Measurements from ENCODE around the gene CYB5D1.

DNA sequence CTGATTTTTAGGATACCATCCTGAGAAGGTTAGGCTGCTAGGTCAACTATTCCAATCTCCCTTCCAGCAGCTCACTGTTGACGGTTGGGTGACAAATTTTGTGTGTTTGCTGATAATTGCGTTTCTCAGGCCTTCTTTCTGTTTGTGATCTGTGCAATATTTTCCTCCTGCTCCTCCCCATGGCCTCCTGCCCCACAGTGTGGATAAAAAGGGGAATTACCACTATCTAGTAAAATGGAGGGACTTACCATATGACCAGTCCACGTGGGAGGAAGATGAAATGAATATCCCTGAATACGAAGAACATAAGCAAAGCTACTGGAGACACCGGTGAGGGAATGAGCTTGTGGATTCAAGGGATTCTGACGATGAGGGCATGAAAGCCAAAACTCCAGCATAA is 40.0 kb downstream of the CYB5D1 start:
- TF ChIP-seq, protein P1, sequence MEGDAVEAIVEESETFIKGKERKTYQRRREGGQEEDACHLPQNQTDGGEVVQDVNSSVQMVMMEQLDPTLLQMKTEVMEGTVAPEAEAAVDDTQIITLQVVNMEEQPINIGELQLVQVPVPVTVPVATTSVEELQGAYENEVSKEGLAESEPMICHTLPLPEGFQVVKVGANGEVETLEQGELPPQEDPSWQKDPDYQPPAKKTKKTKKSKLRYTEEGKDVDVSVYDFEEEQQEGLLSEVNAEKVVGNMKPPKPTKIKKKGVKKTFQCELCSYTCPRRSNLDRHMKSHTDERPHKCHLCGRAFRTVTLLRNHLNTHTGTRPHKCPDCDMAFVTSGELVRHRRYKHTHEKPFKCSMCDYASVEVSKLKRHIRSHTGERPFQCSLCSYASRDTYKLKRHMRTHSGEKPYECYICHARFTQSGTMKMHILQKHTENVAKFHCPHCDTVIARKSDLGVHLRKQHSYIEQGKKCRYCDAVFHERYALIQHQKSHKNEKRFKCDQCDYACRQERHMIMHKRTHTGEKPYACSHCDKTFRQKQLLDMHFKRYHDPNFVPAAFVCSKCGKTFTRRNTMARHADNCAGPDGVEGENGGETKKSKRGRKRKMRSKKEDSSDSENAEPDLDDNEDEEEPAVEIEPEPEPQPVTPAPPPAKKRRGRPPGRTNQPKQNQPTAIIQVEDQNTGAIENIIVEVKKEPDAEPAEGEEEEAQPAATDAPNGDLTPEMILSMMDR (conservative IDR thresholded peaks at IDR 0.05), result no peak
- TF ChIP-seq ZFX (IDR thresholded peaks at IDR 0.05), result no peak
